Prostate gland (tissue), 2 donors: ENCODE measurements around the gene ARPP19.

Source experiments
- POLR2A ChIP-seq: fragments of 450-650 bp; IDR thresholded peaks from one replicate; pipeline ENCODE4 v1.6.1; 2016; ENCODE audit warnings: antibody characterized with exemption, mild to moderate bottlenecking
- TF ChIP-seq, protein P1 (sequence below), 4 experiments: fragments of 200-600 bp in 2 of 4; fragments of 450-650 bp in 2 of 4; sonication (generic) in 2 of 4; IDR thresholded peaks; 1 replicate in 3 of 4; 2 replicates in 1 of 4; pipeline ENCODE4 v1.5.1; 2016 to 2019; ENCODE audit warnings: antibody characterized with exemption in 4 of 4, mild to moderate bottlenecking in 2 of 4, moderate library complexity in 2 of 4

GRCh38 chr15:52511084-52511483 is 57.7 kb downstream of the ARPP19 start:
- TF ChIP-seq, protein P1, sequence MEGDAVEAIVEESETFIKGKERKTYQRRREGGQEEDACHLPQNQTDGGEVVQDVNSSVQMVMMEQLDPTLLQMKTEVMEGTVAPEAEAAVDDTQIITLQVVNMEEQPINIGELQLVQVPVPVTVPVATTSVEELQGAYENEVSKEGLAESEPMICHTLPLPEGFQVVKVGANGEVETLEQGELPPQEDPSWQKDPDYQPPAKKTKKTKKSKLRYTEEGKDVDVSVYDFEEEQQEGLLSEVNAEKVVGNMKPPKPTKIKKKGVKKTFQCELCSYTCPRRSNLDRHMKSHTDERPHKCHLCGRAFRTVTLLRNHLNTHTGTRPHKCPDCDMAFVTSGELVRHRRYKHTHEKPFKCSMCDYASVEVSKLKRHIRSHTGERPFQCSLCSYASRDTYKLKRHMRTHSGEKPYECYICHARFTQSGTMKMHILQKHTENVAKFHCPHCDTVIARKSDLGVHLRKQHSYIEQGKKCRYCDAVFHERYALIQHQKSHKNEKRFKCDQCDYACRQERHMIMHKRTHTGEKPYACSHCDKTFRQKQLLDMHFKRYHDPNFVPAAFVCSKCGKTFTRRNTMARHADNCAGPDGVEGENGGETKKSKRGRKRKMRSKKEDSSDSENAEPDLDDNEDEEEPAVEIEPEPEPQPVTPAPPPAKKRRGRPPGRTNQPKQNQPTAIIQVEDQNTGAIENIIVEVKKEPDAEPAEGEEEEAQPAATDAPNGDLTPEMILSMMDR (IDR thresholded peaks at IDR 0.05): no peak
- no peak for TF ChIP-seq POLR2A
